Ovary (tissue), 3 donors: ENCODE results near the gene GSG1L.

Source experiments
- EP300 ChIP-seq: sonication (generic); formaldehyde crosslinking; IDR thresholded peaks from one replicate; pipeline ENCODE4 v1.6.1; 2017; ENCODE audit warnings: antibody characterized with exemption
- POLR2A ChIP-seq: fragments of 450-650 bp; IDR thresholded peaks from one replicate; pipeline ENCODE4 v1.6.1; 2017; ENCODE audit warnings: antibody characterized with exemption, mild to moderate bottlenecking, moderate library complexity
- TF ChIP-seq, protein P1 (sequence below), 3 donors: fragments of 450-650 bp in 2 of 3; fragments of 200-600 bp in 1 of 3; IDR thresholded peaks; one replicate each; pipeline versions ENCODE4 v1.5.1 to v1.8.0; 2016 to 2022; ENCODE audit warnings: antibody characterized with exemption in 3 of 3, mild to moderate bottlenecking in 1 of 3
- donor health status: DM: no; HTN: no; CAD: no.

GRCh38 chr16:28027055-28027454, 36.5 kb downstream of the GSG1L start:
- no peak for TF ChIP-seq POLR2A
- TF ChIP-seq, protein P1, sequence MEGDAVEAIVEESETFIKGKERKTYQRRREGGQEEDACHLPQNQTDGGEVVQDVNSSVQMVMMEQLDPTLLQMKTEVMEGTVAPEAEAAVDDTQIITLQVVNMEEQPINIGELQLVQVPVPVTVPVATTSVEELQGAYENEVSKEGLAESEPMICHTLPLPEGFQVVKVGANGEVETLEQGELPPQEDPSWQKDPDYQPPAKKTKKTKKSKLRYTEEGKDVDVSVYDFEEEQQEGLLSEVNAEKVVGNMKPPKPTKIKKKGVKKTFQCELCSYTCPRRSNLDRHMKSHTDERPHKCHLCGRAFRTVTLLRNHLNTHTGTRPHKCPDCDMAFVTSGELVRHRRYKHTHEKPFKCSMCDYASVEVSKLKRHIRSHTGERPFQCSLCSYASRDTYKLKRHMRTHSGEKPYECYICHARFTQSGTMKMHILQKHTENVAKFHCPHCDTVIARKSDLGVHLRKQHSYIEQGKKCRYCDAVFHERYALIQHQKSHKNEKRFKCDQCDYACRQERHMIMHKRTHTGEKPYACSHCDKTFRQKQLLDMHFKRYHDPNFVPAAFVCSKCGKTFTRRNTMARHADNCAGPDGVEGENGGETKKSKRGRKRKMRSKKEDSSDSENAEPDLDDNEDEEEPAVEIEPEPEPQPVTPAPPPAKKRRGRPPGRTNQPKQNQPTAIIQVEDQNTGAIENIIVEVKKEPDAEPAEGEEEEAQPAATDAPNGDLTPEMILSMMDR (IDR thresholded peaks at IDR 0.05): no peak
- no peak for TF ChIP-seq EP300
